D721Med (cell line): Measurements from ENCODE around the gene ZIC1.

Experiments
- DNase-seq: peaks from one replicate; pipeline ENCODE4 v3.0.0; 2011; ENCODE audit warnings: low spot score; ENCODE audit not compliant: insufficient read length
- FAIRE-seq: peaks from 2 replicates; lab custom pipeline; 2011; peaks lifted over from hg19 to GRCh38; lab: Jason Lieb, UNC
- TF ChIP-seq, protein P1 (sequence below): IDR thresholded peaks from 2 replicates; pipeline ENCODE4 v1.5.1; 2012; ENCODE audit warnings: mild to moderate bottlenecking, control low read depth; ENCODE audit not compliant: insufficient read depth; ENCODE audit errors: missing control alignments

ZIC1 gene

DNA sequence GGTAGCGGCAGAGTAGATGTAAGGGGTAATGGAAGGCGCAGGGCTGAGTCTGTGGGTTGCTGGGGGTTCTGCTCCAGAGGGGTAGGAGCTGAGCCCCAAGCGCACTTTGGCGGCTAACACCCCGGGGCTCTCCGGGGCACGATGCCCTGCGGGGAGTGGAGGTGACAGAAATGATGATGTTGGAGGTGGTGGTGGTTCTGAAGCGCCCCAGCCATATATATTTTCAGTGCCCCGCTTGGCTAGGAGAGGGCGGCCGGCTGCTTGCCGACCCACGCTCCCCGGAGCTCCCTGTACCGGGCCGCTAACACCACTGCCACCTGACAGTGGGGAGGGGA lies 12.5 kb upstream of the ZIC1 start:
- TF ChIP-seq, protein P1, sequence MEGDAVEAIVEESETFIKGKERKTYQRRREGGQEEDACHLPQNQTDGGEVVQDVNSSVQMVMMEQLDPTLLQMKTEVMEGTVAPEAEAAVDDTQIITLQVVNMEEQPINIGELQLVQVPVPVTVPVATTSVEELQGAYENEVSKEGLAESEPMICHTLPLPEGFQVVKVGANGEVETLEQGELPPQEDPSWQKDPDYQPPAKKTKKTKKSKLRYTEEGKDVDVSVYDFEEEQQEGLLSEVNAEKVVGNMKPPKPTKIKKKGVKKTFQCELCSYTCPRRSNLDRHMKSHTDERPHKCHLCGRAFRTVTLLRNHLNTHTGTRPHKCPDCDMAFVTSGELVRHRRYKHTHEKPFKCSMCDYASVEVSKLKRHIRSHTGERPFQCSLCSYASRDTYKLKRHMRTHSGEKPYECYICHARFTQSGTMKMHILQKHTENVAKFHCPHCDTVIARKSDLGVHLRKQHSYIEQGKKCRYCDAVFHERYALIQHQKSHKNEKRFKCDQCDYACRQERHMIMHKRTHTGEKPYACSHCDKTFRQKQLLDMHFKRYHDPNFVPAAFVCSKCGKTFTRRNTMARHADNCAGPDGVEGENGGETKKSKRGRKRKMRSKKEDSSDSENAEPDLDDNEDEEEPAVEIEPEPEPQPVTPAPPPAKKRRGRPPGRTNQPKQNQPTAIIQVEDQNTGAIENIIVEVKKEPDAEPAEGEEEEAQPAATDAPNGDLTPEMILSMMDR = no peak
- no peak for FAIRE-seq

DNA sequence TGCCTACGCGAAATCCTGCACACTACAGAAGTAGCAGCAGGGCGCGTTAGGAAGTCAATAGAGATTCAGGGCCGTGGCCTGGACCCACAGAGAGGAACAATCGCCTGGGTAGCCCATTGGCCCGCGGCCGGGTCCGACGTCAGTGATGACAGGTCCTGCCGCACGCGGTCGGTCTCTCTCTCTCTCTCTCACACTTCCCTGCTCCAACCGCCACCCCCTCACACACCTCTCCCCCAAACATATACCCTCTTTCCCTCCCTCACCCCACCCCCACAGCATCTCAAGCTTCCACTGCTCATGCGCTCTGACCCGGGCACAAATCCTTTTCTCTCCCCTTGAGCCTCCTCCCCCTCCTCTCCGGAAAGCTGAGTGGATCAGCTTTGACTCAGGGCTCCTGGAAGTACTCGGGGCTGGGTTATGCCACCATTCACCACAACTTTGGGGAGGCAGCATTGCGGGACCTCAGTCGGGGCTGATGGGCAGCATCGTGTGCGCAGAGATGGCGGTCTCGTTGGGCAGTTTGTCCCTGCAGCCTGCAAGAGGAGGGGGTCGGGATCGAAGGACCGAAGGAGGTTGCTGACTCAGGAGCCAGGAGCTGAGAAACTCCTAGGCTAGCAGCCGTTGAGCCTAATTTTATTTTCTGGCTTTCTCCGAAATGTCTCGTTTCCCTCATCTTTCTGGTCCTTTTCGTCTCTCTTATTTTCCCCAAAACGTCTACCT lies 11.8 kb upstream of the ZIC1 start:
- no peak for FAIRE-seq
- DNase-seq = no peak
- TF ChIP-seq, protein P1 = no peak

More for the DNA sequence above, 12.5 kb upstream of the ZIC1 start:
- DNase-seq = no peak

DNA sequence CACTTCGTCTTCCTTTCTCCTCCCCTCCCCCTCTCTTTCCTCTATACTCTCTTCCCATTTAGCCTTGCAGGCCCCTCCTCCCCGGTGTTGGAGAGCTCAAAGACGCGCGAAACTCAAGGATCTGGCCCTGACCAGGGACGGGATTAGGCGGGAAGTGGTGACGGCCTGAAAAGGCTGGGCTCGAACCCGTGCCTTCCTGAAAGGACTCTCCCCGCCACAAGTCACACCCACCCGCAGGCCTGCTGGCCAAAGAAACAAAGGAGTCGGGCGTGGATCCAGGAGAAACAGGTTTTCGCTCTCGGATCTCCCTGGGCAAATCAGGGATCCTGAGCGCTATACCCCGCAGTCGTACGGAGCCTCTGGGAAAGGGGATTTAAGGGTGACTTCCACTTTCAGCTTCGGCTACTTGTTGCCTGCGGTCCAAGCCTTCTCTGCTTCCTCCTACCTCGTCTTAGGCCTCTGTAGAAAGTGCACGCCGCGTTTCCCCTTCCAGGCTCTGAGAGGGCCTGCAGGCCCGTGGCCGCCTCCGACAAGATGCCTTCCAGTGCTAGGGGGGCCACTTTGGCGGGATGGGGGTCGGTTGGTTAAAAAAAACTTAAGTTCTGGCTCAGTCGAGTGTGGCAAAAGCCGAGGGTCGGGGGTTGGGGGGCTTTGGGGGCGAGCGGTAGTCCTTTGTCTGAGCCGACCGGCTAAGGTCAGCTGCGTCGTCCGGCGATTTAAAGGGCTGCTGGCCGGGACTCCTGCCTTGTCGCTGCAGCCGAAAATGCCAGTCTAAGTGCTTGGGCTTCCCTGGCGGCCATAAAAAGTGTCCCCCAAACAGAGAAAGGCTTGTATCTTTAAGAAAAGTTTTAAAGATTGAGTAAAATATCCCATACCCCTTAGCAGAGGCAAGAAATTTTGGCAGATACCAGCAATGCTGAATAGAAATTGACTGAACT lies 11.0 kb upstream of the ZIC1 start:
- DNase-seq (no peak), FAIRE-seq (no peak)
- TF ChIP-seq, protein P1 = no peak

DNA sequence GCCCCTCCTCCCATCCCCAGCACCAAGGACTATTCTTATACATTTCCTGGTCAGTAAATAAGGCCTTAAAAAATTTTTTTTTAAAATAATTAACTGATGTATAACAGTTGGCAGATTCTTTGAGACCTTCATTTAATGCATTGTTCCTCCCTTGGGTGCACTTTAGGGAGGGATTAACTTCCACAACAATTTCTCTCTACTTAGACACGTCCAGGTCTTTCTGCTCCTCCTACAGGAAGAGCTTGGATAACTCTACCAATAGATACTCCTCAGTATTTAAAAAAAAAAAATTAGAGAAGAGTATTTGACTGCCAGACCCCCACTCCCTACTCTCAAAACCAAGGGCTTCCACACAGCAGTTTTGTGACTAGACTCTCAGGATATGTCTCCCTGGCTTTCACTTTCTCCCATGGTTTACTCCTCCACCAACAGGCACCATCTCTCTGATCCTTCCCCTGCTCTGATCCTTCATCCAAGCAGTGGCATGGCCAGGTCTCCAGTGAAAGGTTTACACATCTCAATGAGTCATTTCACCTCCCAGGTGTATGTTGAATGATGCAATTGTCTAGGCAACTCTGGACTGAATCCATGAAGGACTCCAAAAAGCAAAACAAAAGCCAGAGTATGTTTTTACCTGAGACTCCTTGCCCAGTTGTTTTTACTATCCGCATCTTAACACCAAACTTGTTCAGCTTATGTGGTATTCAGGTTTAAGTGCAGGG lies 10.2 kb upstream of the ZIC1 start:
- FAIRE-seq (no peak), DNase-seq (no peak)
- TF ChIP-seq, protein P1 = no peak

DNA sequence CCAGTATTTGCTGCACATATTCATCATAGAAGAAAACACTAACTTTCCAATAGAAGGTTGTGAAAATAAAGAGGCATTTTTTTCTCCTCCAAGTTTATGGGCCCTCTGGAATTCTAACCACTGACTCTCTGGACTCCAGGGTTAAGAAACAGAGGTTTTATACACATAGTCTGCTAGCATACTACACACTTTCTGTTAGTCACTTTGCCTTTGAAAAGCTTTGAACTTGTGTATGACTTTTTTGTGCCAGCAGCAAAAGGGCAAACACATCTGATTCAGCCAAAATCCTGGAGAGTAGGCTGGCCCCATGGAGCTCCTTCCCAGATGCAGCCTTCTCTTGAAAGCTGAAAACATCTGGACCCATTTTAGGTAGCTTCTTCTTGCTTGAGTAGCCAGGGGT lies 9.1 kb upstream of the ZIC1 start:
- TF ChIP-seq, protein P1 = no peak
- no peak for FAIRE-seq
- DNase-seq = no peak

DNA sequence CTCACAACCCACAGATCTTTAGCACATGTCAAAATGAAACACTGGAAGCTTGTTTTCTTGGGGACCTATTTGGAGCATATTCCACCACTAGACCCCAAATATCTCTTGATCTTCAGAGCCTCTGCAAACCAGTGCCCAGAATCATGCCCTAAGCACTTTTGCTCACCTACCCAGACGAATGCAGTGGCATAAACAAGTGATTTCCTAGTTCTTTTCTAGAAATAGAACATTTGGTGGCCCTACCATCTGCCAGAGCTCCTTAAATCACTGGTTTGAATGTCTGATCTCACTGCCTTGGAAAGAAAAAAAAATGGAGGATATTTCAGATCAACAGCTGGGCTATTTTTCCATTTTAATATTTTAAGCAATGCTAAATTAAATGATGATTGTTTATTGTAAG lies 8.2 kb upstream of the ZIC1 start:
- TF ChIP-seq, protein P1 = no peak
- DNase-seq = no peak
- FAIRE-seq = no peak
